Loucy (cell line): ENCODE results near the gene BCAS1.
A peak's percentile ranks its signal among the peaks of the same experiment; 100 is the strongest.

ENCODE experiments used
- H2AFZ ChIP-seq: fragments of 200-600 bp; sonication (generic); 2 replicates; pipeline ENCODE4 v1.6.0; 2016; ENCODE audit warnings: antibody characterized with exemption, mild to moderate bottlenecking, low read length, moderate library complexity
- H3F3A ChIP-seq: fragments of 200-600 bp; 2 replicates; pipeline ENCODE4 v1.6.0; 2016; ENCODE audit warnings: antibody characterized with exemption, low read depth, mild to moderate bottlenecking
- H3K27me3 ChIP-seq: fragments of 200-600 bp; sonication (generic); 2 replicates; pipeline ENCODE4 v1.6.1; 2014; ENCODE audit warnings: low read length, mild to moderate bottlenecking; ENCODE audit not compliant: insufficient read depth, poor library complexity, severe bottlenecking
- H3K36me3 ChIP-seq: fragments of 200-600 bp; sonication (generic); 2 replicates; pipeline ENCODE4 v1.6.1; 2016; ENCODE audit warnings: low read length; ENCODE audit not compliant: insufficient read depth
- H3K4me1 ChIP-seq: fragments of 200-600 bp; sonication (generic); 2 replicates; pipeline ENCODE4 v1.5.1; 2014; ENCODE audit warnings: low read length, mild to moderate bottlenecking; ENCODE audit not compliant: insufficient read depth, poor library complexity, severe bottlenecking
- H3K4me2 ChIP-seq: fragments of 200-600 bp; sonication (generic); 2 replicates; pipeline ENCODE4 v1.6.0; 2014; ENCODE audit warnings: antibody characterized with exemption, low read length, low read depth, mild to moderate bottlenecking; ENCODE audit not compliant: poor library complexity, severe bottlenecking
- H3K4me3 ChIP-seq: fragments of 200-600 bp; sonication (generic); 2 replicates; pipeline ENCODE4 v1.5.1; 2014; ENCODE audit warnings: low read length, mild to moderate bottlenecking, mixed read lengths; ENCODE audit not compliant: poor library complexity, severe bottlenecking
- H3K79me2 ChIP-seq: fragments of 200-600 bp; sonication (generic); 2 replicates; pipeline ENCODE4 v1.6.1; 2014; ENCODE audit warnings: low read length; ENCODE audit not compliant: insufficient read depth
- H3K9ac ChIP-seq: fragments of 200-600 bp; sonication (generic); 2 replicates; pipeline ENCODE4 v1.6.0; 2014; ENCODE audit warnings: mild to moderate bottlenecking, low read depth, low read length, moderate library complexity; ENCODE audit not compliant: poor library complexity, severe bottlenecking
- H3K9me2 ChIP-seq: fragments of 200-600 bp; sonication (generic); replicated peaks from 2 replicates; pipeline ENCODE4 v1.6.1; 2016; ENCODE audit warnings: low read depth, low read length, mixed read lengths
- H3K9me3 ChIP-seq: fragments of 200-600 bp; sonication (generic); 2 replicates; pipeline ENCODE4 v1.6.1; 2014; ENCODE audit warnings: mild to moderate bottlenecking, antibody characterized with exemption, low read length, low read depth; ENCODE audit not compliant: insufficient read depth
- H4K20me1 ChIP-seq: fragments of 200-600 bp; sonication (generic); 2 replicates; pipeline ENCODE4 v1.6.0; 2014; ENCODE audit warnings: antibody characterized with exemption, low read length, mild to moderate bottlenecking; ENCODE audit not compliant: insufficient read depth, poor library complexity, severe bottlenecking
- CTCF ChIP-seq: fragments of 200-600 bp; sonication (generic); conservative IDR thresholded peaks from 2 replicates; pipeline ENCODE4 v1.5.1; 2014; ENCODE audit warnings: mild to moderate bottlenecking, antibody characterized with exemption, low read length
- EZH2phosphoT487 ChIP-seq: fragments of 200-600 bp; IDR thresholded peaks from 2 replicates; pipeline ENCODE4 v1.6.1; 2018; ENCODE audit warnings: antibody characterized with exemption, mild to moderate bottlenecking, moderate library complexity, borderline replicate concordance

Gene BCAS1

GRCh38 chr20:54103067-54103761, 32.8 kb upstream of the BCAS1 start:
- Histone ChIP-seq H3K9me2 (no peaks in the 10 kb centered on the region), H3K9me3 (no peaks in the 10 kb centered on the region), H3K4me2 (no peak overlapping the region), H3K9ac (no peak overlapping the region), H2AFZ (peak overlapping the region; percentile 48; the same call in 1 of the 2 replicates), H3K4me3 (no peak overlapping the region), H4K20me1 (no peaks in the 10 kb centered on the region), H3K79me2 (no peaks in the 10 kb centered on the region), H3K4me1 (peaks cover 3% of the 10 kb centered on the region), H3K36me3 (no peaks in the 10 kb centered on the region), H3K27me3 (no peaks in the 10 kb centered on the region), H3F3A (no peaks in the 10 kb centered on the region)
- TF ChIP-seq CTCF = peak; percentile 89
- no peak for TF ChIP-seq EZH2phosphoT487

GRCh38 chr20:54102543-54102942, 32.1 kb upstream of the BCAS1 start:
- no peak for TF ChIP-seq CTCF
- no peak for TF ChIP-seq EZH2phosphoT487
- Histone ChIP-seq H3K9me2 (no peaks in the 10 kb centered on the region), H3K9me3 (no peaks in the 10 kb centered on the region), H2AFZ (no peak overlapping the region), H3K4me1 (peaks cover 4% of the 10 kb centered on the region), H3K79me2 (no peaks in the 10 kb centered on the region), H3K36me3 (no peaks in the 10 kb centered on the region), H3K9ac (no peak overlapping the region), H3K4me3 (no peak overlapping the region), H3K27me3 (no peaks in the 10 kb centered on the region), H3F3A (no peaks in the 10 kb centered on the region), H4K20me1 (no peaks in the 10 kb centered on the region), H3K4me2 (no peak overlapping the region)

- Histone ChIP-seq H3F3A (no peaks in the 10 kb centered on the region), H3K4me3 (no peak overlapping the region), H3K9me2 (no peaks in the 10 kb centered on the region), H3K27me3 (no peaks in the 10 kb centered on the region), H2AFZ (no peak overlapping the region), H3K9me3 (no peaks in the 10 kb centered on the region), H4K20me1 (no peaks in the 10 kb centered on the region), H3K36me3 (no peaks in the 10 kb centered on the region), H3K4me1 (peaks cover 4% of the 10 kb centered on the region), H3K79me2 (no peaks in the 10 kb centered on the region), H3K9ac (no peak overlapping the region), H3K4me2 (no peak overlapping the region)
- no peak for TF ChIP-seq CTCF
These were observed 30.2 kb upstream of the BCAS1 start for GRCh38 chr20:54100563-54100962.
